GM10248 (cell line): ENCODE measurements around the gene IL1RAPL2.
"Not testable (repeated sequence)": the region's sequence is repeated elsewhere in the genome, so short reads cannot be mapped to it uniquely, and the experiment has no call there.

Experiments
- CTCF ChIA-PET: fragments of 300-600 bp; sonication (Branson Sonifier 250); formaldehyde crosslinking; extraction: SDS; loops from one replicate; lab custom pipeline; 2021; ENCODE audit warnings: antibody characterized with exemption; lab: Yijun Ruan, JAX
- POLR2A ChIA-PET: fragments of 350-650 bp; sonication (Branson Sonifier 250); formaldehyde crosslinking; extraction: SDS; loops from one replicate; lab custom pipeline; 2020; ENCODE audit warnings: antibody characterized with exemption; lab: Yijun Ruan, JAX
- DNase-seq: peaks from one replicate; pipeline ENCODE4 v3.0.0; 2012; ENCODE audit errors: extremely low spot score
- TF ChIP-seq, protein P1 (sequence below): IDR thresholded peaks from 2 replicates; pipeline ENCODE4 v1.5.1; 2012; ENCODE audit warnings: mild to moderate bottlenecking, low read depth; ENCODE audit errors: extremely low read depth, missing control alignments, control extremely low read depth

Gene IL1RAPL2

DNA sequence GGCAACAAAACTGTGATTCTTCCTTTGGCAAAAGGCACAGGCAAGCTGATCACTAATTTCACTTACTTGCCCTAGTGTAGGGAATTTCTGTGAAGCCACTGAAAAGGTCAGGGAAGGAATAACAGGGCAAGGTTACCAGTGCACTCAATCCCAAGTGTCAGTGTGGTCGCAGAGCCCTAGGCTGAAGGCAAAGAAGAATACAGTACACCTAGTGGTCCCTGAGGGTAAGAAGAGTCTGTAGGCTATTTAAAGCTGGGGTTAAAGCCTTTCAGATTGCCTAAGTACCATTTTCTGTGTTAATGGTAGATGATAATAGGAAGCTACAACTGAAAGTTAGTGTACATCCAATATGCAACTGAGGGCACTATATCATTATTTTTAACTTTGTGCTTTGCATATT is 1082.7 kb downstream of the IL1RAPL2 start:
- DNase-seq, result no peak
- TF ChIP-seq, protein P1, sequence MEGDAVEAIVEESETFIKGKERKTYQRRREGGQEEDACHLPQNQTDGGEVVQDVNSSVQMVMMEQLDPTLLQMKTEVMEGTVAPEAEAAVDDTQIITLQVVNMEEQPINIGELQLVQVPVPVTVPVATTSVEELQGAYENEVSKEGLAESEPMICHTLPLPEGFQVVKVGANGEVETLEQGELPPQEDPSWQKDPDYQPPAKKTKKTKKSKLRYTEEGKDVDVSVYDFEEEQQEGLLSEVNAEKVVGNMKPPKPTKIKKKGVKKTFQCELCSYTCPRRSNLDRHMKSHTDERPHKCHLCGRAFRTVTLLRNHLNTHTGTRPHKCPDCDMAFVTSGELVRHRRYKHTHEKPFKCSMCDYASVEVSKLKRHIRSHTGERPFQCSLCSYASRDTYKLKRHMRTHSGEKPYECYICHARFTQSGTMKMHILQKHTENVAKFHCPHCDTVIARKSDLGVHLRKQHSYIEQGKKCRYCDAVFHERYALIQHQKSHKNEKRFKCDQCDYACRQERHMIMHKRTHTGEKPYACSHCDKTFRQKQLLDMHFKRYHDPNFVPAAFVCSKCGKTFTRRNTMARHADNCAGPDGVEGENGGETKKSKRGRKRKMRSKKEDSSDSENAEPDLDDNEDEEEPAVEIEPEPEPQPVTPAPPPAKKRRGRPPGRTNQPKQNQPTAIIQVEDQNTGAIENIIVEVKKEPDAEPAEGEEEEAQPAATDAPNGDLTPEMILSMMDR, result no peak
- POLR2A ChIA-PET, result no interaction called here
- CTCF ChIA-PET, result no interaction called here

DNA sequence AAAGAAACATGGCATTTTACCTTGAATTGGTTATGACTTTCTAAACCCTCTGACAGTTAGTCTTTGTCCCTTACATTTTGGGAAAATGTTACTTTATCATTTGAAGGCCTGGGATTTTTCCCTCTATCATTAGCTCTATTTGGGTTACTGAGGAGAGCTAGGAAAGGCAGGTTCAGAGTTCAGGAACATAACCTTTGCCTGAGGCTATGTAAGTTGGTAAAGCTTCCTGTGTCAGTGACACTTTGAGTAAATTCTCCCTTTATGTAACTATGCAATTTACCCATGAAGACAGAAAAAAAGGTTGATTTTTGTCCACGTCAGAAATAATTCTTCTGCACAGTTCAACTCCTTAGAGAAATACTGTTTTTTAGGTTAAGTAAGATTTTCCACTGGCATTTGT is 1084.6 kb downstream of the IL1RAPL2 start:
- ChIA-PET POLR2A (no interaction called here), CTCF (no interaction called here)
- TF ChIP-seq, protein P1, result no peak
- no peak for DNase-seq

DNA sequence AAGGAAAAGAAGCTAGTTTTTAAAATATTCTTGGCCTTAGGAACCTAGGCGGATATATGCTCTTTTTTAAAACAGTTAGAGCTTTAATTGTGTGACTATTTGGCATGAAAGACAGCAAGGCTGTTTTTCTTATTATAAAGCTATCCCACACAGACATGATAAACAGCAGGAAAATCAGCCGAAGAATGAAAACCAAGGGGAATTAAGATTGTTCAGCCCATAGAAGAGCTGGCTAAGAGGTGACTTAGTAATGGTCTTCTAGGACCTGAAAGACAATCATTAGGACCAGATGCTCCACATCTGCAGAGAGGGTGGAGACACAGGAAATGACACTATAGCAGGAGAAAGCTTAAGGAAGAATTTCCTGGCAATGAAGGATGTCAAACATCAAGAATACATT is 1085.0 kb downstream of the IL1RAPL2 start:
- ChIA-PET POLR2A (no interaction called here), CTCF (no interaction called here)
- DNase-seq, result no peak
- TF ChIP-seq, protein P1, result no peak

DNA sequence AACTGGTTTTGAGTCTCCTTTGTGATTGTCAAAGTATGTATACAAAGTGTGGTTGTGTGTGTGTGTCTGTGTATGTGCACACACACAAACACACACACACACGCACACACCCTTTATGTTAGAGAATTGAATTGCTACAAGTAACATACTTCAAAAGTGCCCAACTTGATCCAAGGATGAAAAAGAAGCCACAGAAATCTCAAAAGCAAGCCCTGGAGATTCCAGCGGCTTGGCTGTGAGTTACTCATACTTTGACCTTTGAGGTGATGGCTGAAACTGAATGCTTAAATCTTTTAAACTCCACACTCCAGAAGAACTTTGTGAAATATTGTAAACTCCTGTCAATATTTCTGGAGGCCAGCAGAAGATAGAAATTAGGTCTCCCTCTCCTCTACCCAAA is 1087.9 kb downstream of the IL1RAPL2 start:
- CTCF ChIA-PET, result no interaction called here
- POLR2A ChIA-PET, result no interaction called here
- TF ChIP-seq, protein P1, result no peak
- DNase-seq, result no peak

DNA sequence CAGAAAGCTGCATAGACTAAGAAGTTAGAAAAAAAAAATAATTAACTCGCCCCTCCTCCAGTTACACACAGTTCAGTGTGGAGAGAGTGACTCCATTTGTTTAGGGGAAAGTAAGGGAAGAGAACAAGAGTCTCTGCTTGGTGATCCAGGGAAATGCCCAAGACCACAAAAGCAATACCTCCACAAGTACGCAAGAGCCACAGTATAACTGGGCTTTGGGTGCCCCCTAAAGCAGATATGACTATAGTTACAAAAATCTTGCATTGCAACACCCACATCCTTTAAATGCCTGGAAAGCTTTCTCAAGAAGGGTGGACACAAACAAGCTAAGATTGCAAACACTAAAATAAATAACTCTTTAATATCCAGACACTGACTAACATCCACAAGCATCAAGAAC is 1092.1 kb downstream of the IL1RAPL2 start:
- DNase-seq, result no peak
- POLR2A ChIA-PET, result no interaction called here
- TF ChIP-seq, protein P1, result no peak
- CTCF ChIA-PET, result no interaction called here

DNA sequence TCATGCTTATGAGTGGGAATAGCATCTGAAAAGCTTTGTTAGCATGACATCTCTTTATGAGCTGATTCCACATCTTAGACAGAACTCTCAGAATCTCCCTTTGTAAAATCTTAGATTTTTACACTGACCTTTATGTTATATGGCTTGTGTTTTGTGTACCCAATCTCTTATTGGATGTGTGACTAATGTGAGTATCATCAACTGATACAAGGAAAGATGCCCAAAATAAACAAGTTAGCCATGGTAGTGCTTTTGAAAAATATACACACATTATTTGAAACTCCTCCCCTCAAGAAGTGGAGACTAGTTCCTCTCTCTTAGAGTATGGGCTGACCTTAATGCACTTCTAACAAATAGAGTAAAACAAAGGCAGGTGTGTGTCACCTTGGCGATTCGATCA is 1096.2 kb downstream of the IL1RAPL2 start:
- POLR2A ChIA-PET, result no interaction called here
- TF ChIP-seq, protein P1, result no peak
- CTCF ChIA-PET, result no interaction called here

DNA sequence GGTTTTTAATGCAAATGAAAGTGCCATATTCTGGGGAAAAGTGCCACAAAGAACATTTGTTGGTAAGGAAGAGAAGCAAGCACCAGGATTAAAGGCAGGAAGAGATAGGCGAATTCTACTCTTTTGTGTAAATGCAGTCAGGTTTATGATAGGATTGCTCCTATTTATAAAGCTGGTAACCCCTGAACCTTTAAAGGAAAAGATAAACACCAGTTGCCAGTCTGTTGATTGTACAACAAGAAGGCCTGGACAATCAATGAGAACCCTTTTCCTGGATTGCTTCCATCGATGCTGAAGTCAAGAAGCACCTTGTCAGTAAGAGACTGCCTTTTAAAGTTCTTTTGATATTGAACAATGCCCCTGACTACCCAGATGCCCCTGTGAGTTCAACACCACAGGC is 1098.2 kb downstream of the IL1RAPL2 start:
- TF ChIP-seq, protein P1, result no peak
- DNase-seq, result no peak
- POLR2A ChIA-PET, result no interaction called here
- CTCF ChIA-PET, result no interaction called here

More for the DNA sequence above, 1096.2 kb downstream of the IL1RAPL2 start:
- no peak for DNase-seq

DNA sequence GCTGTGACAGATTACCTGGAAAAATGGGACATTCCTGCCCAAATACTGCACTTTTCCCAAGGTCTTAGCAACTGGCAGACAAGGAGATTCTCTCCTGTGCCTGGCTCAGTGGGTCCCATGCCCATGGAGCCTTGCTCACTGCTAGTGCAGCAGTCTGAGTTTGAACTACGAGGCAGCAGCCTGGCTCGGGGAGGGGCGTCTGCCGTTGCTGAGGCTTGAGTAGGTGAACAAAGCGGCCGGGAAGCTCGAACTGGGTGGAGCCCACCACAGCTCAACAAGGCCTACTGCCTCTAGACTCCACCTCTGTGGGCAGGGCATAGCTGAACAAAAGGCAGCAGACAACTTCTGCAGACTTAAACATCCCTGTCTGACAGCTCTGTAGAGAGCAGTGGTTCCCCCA is 1118.3 kb downstream of the IL1RAPL2 start:
- POLR2A ChIA-PET, DNase-seq: not testable (repeated sequence)
- CTCF ChIA-PET, result interaction anchor here (1.2 kb wide), 1 partner anchor 12 kb away, joined by 3 read pairs; no protein-coding TSS in a partner anchor
